Esophagus squamous epithelium (tissue), 5 donors: ENCODE measurements around the gene ADAMTS14. TPM values are rescaled to one million over a fixed set of nuclear protein-coding genes. Genes with fewer than 3 reads are reported as not detected.
"Not testable (repeated sequence)": the region's sequence is repeated elsewhere in the genome, so short reads cannot be mapped to it uniquely, and the experiment has no call there.

Source experiments
- DNase-seq: peaks from one replicate; lab custom pipeline; 2025; lab: John Stamatoyannopoulos, UW
- H3K27ac ChIP-seq, 4 donors: fragments of 200-600 bp; sonication (generic); one replicate each; pipeline ENCODE4 v1.5.1; 2016 to 2019; ENCODE audit warnings: mild to moderate bottlenecking in 1 of 4
- H3K27me3 ChIP-seq, 4 donors: fragments of 200-600 bp; sonication (generic); 1 replicate in 3 of 4; 2 replicates in 1 of 4; pipeline versions ENCODE4 v1.5.1 to v1.6.0; 2017 to 2021; ENCODE audit warnings: antibody characterized with exemption in 1 of 4
- H3K36me3 ChIP-seq, 3 donors: fragments of 200-600 bp; sonication (generic); one replicate each; pipeline ENCODE4 v1.5.1; 2016 to 2019
- H3K4me1 ChIP-seq, 3 donors: fragments of 200-600 bp; sonication (generic); one replicate each; pipeline ENCODE4 v1.5.1; 2017 to 2019
- H3K4me3 ChIP-seq, 4 donors: fragments of 200-600 bp; sonication (generic); 1 replicate in 3 of 4; 2 replicates in 1 of 4; pipeline ENCODE4 v1.5.1; 2016 to 2019; ENCODE audit warnings: mild to moderate bottlenecking in 2 of 4, moderate library complexity in 1 of 4
- H3K9me3 ChIP-seq, 3 donors: fragments of 200-600 bp; sonication (generic); one replicate each; pipeline ENCODE4 v1.5.1; 2016 to 2019
- CTCF ChIP-seq, 6 experiments: fragments of 450-650 bp in 4 of 6; fragments of 200-600 bp in 2 of 6; sonication (generic) in 2 of 6; IDR thresholded peaks; one replicate each; pipeline ENCODE4 v1.5.1; 2016 to 2019; ENCODE audit warnings: antibody characterized with exemption in 6 of 6, mild to moderate bottlenecking in 4 of 6, moderate library complexity in 4 of 6
- POLR2A ChIP-seq, 4 donors: fragments of 450-650 bp; IDR thresholded peaks; one replicate each; pipeline ENCODE4 v1.6.1; 2017; ENCODE audit warnings: antibody characterized with exemption in 4 of 4, mild to moderate bottlenecking in 4 of 4, moderate library complexity in 3 of 4
- WGBS, 2 donors: methylation state at CpG; one replicate each; pipeline ENCODE4 v1.1.5; 2018; 5-methylcytosine and 5-hydroxymethylcytosine counted together
- intact Hi-C: fragments of 100-400 bp; cut with DNase I; formaldehyde crosslinking; loops from one replicate; pipeline ENCODE4 v1.15.0; 2022
- total RNA-seq, 4 donors: library from RNA; depleted of rRNA; stranded (reverse); fragments of >200 nt; gene quantifications; one replicate each; pipeline ENCODE4 v1.1.0, GENCODE V29; 2016
- donor health status: DM: yes; HTN: yes; CAD: no.

The ADAMTS14 gene
- total RNA-seq, 4 donors from 2014 or later = 0.23 to 0.75 (median 0.38) TPM; not detected in 1

DNA sequence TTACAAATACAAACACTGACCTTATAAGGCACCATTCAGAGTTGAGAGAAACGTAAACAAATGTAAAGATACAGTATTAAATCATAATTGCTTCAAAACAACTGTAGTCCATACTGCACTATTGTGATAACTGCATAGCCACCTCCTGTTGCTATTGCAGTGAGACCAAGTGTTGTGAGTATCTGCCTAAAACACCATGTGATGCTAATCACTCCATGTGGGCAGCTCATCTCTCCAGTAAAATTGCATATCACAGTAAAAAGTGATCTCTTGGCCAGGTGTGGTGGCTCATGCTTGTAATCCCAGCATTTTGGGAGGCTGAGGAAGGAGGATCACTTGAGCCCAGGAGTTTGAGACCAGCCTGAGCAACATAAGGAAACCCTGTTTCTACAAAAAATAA lies 43.0 kb upstream of the ADAMTS14 start:
- no peaks in the 10 kb centered on the region for H3K27me3 ChIP-seq

GRCh38 chr10:70631735-70632134 lies 40.6 kb upstream of the ADAMTS14 start:
- H3K27ac ChIP-seq, H3K4me3 ChIP-seq, intact Hi-C loops, H3K36me3 ChIP-seq, DNase-seq, H3K27me3 ChIP-seq: not testable (repeated sequence)
- H3K9me3 ChIP-seq = peaks cover 0 to 19% (median 11%) of the 10 kb centered on the region in 3 donors
- H3K4me1 ChIP-seq = peaks cover 0 to 14% (median 0%) of the 10 kb centered on the region in 3 donors
- WGBS, 2 donors = 44 to 64% methylated on average over 1 of the region's 6 CpGs

More for the DNA sequence above, 43.0 kb upstream of the ADAMTS14 start:
- WGBS, 2 donors = 66 to 77% methylated on average over 1 of the region's 1 CpG
- TF ChIP-seq POLR2A (IDR thresholded peaks at IDR 0.05) (no peak), CTCF (IDR thresholded peaks at IDR 0.05) (no peak)
- no peak for DNase-seq
- intact Hi-C loops = no loop called here
- peaks cover 0 to 19% (median 11%) of the 10 kb centered on the region in 3 donors for H3K9me3 ChIP-seq
- H3K36me3 ChIP-seq = no peaks in the 10 kb centered on the region
- no peak overlapping the region for H3K4me3 ChIP-seq
- peaks cover 0 to 12% (median 0%) of the 10 kb centered on the region in 3 donors for H3K4me1 ChIP-seq
- no peak overlapping the region for H3K27ac ChIP-seq

GRCh38 chr10:70634011-70634410 lies 38.3 kb upstream of the ADAMTS14 start:
- peak overlapping the region in 1 of 4 donors; percentile 71 for H3K27ac ChIP-seq
- 33 to 49% methylated on average over 4 of the region's 4 CpGs for WGBS, 2 donors
- intact Hi-C loops = no loop called here

GRCh38 chr10:70634515-70634914 lies 37.8 kb upstream of the ADAMTS14 start:
- Histone ChIP-seq H3K9me3 (peaks cover 0 to 12% (median 5%) of the 10 kb centered on the region in 3 donors), H3K27ac (peak overlapping the region in 1 of 4 donors; percentile 71), H3K4me1 (peaks cover 0 to 14% (median 0%) of the 10 kb centered on the region in 3 donors)
- DNase-seq, H3K27me3 ChIP-seq, H3K4me3 ChIP-seq, H3K36me3 ChIP-seq, intact Hi-C loops: not testable (repeated sequence)
- WGBS, 2 donors = 77% methylated on average over 4 to 5 of the region's 5 CpGs

More at GRCh38 chr10:70634011-70634410, 38.3 kb upstream of the ADAMTS14 start:
- DNase-seq = no peak
- TF ChIP-seq POLR2A (IDR thresholded peaks at IDR 0.05) = no peak
- TF ChIP-seq CTCF (IDR thresholded peaks at IDR 0.05) = no peak
- no peaks in the 10 kb centered on the region for H3K27me3 ChIP-seq
- peaks cover 0 to 14% (median 0%) of the 10 kb centered on the region in 3 donors for H3K4me1 ChIP-seq
- H3K36me3 ChIP-seq = no peaks in the 10 kb centered on the region
- H3K9me3 ChIP-seq = peaks cover 0 to 15% (median 5%) of the 10 kb centered on the region in 3 donors
- H3K4me3 ChIP-seq = no peak overlapping the region

DNA sequence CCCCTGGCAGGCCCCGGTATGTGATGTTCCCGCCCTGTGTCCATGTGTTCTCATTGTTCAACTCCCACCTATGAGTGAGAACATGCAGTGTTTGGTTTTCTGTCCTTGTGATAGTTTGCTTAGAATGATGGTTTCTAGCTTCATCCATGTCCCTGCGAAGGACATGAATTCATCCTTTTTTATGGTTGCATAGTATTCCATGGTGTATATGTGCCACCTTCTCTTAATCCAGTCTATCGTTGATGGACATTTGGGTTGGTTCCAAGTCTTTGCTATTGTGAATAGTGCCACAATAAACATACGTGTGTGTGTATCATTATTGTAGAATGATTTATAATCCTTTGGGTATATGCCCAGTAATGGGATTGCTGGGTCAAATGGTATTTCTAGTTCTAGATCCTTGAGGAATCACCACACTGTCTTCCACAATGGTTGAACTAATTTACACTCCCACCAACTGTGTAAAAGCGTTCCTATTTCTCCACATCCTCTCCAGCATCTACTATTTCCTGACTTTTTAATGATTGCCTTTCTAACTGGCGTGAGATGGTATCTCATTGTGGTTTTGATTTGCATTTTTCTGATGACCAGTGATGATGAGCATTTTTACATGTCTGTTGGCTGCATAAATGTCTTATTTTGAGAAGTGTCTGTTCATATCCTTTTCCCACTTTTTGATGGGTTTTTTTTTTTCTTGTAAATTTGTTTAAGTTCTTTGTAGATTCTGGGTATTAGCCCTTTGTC lies 32.5 kb upstream of the ADAMTS14 start:
- H3K4me3 ChIP-seq, DNase-seq, intact Hi-C loops: not testable (repeated sequence)

DNA sequence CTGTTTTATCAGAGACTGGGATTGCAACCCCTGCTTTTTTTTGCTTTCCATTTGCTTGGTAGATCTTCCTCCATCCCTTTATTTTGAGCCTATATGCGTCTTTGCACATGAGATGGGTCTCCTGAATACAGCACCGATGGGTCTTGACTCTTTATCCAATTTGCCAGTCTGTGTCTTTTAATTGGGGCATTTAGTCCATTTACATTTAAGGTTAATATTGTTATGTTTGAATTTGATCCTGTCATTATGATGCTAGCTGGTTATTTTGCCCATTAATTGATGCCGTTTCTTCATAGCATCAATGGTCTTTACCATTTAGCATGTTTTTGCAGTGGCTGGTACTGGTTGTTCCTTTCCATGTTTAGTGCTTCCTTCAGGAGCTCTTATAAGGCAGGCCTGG lies 29.0 kb upstream of the ADAMTS14 start:
- intact Hi-C loops, DNase-seq, H3K27me3 ChIP-seq, H3K36me3 ChIP-seq, H3K9me3 ChIP-seq, H3K27ac ChIP-seq, H3K4me3 ChIP-seq, H3K4me1 ChIP-seq: not testable (repeated sequence)
- WGBS, 2 donors = 94 to 95% methylated on average over 3 of the region's 3 CpGs

More for the DNA sequence above, 32.5 kb upstream of the ADAMTS14 start:
- not testable (repeated sequence) for H3K9me3 ChIP-seq, H3K27ac ChIP-seq, H3K27me3 ChIP-seq, H3K36me3 ChIP-seq, H3K4me1 ChIP-seq
- WGBS, 2 donors = 62 to 65% methylated on average over 5 to 7 of the region's 7 CpGs

- H3K4me3 ChIP-seq, DNase-seq, H3K27me3 ChIP-seq, H3K36me3 ChIP-seq, intact Hi-C loops, H3K9me3 ChIP-seq, H3K4me1 ChIP-seq, H3K27ac ChIP-seq: not testable (repeated sequence)
- WGBS, 2 donors = 73 to 84% methylated on average over 3 of the region's 8 CpGs
These were observed 27.3 kb upstream of the ADAMTS14 start for GRCh38 chr10:70644959-70645358.
